Transverse colon (tissue), 4 donors: Measurements from ENCODE around the gene PPP6R3.

ENCODE experiments used
- CTCF ChIP-seq, 5 experiments: fragments of 200-600 bp in 3 of 5; fragments of 450-650 bp in 2 of 5; sonication (generic) in 3 of 5; IDR thresholded peaks; 1 replicate in 2 of 5; 2 replicates in 3 of 5; pipeline ENCODE4 v1.5.1; 2016 to 2017; ENCODE audit warnings: antibody characterized with exemption in 5 of 5, inconsistent platforms in 3 of 5, mild to moderate bottlenecking in 2 of 5, moderate library complexity in 1 of 5
- EP300 ChIP-seq: sonication (generic); formaldehyde crosslinking; IDR thresholded peaks from one replicate; pipeline ENCODE4 v1.6.1; 2017; ENCODE audit warnings: antibody characterized with exemption, low read depth
- POLR2A ChIP-seq: fragments of 450-650 bp; IDR thresholded peaks from one replicate; pipeline ENCODE4 v1.6.1; 2016; ENCODE audit warnings: antibody characterized with exemption, mild to moderate bottlenecking, moderate library complexity
- POLR2AphosphoS5 ChIP-seq, 3 donors: sonication (generic); formaldehyde crosslinking; IDR thresholded peaks; one replicate each; pipeline ENCODE4 v1.6.1; 2016; ENCODE audit warnings: antibody characterized with exemption in 3 of 3

DNA sequence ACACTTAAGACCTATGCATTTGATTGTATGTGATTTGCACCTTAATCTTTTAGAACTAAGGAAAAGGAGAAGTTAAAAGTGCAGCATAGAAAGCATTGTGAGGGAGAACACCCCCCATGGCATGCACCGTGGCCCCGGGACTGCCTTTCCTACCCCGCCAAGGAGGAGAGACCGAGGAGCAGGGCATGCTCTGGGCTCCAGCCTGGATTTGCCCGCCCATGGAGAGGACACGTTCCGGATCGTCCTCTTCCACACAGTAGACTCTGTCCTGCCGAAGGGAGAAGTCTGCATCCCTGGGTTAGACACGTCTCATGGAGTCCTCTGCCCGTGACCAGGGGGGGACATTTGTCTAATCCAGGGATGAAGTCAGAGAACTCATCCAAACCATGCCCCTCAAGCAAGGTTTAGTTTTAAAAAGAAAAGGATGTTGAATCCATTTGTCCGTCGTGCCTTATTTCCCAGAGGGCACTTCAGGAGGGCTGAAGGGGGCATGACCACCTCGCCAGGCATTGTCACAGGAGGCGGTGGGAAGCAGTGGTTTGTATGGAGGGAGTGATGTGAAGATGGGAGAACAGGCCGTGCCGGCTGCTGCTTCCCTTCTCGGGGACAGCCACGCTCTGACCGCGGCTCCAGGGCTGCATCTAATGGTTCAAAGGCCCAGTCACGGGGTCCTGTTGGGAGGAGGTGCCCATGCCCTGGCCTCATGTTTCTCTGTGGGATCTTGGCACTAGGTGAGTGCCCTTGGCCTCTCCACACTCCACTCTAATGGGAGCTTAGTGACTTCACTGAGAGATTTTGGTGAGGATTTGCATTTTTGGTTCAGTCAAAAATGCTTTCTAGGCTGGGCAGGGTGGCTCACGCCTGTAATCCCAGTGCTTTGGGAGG lies 157.6 kb downstream of the PPP6R3 start:
- TF ChIP-seq CTCF (IDR thresholded peaks at IDR 0.05): no peak
- TF ChIP-seq POLR2AphosphoS5 (IDR thresholded peaks at IDR 0.05): no peak
- no peak for TF ChIP-seq EP300
- no peak for TF ChIP-seq POLR2A
